ENCODE data around the gene ZBTB24. TPM values are rescaled to one million over a fixed set of nuclear protein-coding genes. Genes with fewer than 3 reads are reported as not detected.

ZBTB24 gene
- polyA plus RNA-seq, 2 of the 4 experiments (the other 2 are of a cell fraction) = 4.5 to 5.4 TPM

DNA sequence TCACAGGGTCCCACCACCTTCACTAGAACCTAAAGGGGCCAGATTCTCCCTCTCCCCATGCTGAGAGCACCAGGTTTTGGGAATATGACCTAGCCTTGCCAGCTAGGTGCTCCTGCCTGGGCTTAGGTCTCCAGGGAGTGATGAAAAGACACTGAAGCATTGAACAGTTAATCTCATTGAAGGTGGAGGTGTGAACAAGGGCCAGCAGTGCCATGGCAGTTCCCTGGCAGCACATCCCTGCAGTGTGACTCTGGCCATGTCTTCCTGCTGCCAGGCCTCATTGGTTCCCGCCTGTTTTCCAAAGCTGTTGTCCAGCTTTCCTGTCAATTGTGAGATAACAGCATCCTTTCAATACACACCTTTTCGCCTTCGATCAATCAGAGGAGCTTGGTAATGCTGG lies 53.5 kb downstream of the ZBTB24 start:
- no peak overlapping the region for H3K27ac ChIP-seq
- TF ChIP-seq MYC (IDR thresholded peaks at IDR 0.05; ENCODE audit: borderline replicate concordance, low read length) = no peak
- ChIA-PET CTCF (no interaction called here), POLR2A (interaction anchor here (0.8 kb wide), 1 partner anchor 11 kb away, joined by 4 read pairs; the partner anchor contains the start of genes PPIL6 and SMPD2)
- DNase-seq (ENCODE audit: low read depth in 1 of 2, low spot score in 1 of 2) (no peak), ATAC-seq (no peak), FAIRE-seq (no peak)
- no peaks in the 10 kb centered on the region for H3K9me3 ChIP-seq
- H3K4me3 ChIP-seq = no peak overlapping the region
- 97% methylated on average over 3 of the region's 3 CpGs for WGBS (ENCODE audit: missing lambda C conversion rate)
- no peaks in the 10 kb centered on the region for H3K4me1 ChIP-seq
- no peak overlapping the region for H3K4me2 ChIP-seq

DNA sequence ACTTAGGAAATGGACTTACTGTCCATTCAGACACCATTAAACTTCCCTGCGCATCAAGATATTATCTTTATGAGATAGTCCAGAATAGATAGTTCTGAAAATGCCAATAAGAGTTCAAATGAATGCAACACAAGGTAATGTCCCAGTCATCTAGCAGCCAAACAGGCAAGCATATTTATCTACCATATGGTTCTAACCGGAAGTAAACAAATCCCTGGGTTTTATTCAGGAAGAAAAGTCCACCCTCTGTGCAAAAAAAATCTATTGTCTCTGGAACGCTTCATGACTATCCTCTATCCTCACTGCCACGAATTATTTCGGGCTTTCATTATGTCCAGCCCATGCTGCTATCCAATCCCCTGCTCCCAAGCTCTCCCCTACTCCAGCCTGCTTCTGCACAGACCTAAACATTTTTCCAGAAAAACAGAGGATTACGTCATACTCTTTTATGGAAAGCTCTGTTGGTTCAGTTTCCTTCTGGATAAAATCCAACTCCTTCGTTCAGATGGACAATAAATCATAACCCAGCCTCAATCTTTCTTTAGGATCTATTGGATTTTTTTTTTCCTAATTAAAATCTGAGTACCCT lies 54.0 kb downstream of the ZBTB24 start:
- POLR2A ChIA-PET = interaction anchor here (0.8 kb wide), 1 partner anchor 12 kb away, joined by 4 read pairs; the partner anchor contains the start of genes PPIL6 and SMPD2
- Histone ChIP-seq H3K4me1 (no peaks in the 10 kb centered on the region), H3K4me2 (no peak overlapping the region), H3K9me3 (no peaks in the 10 kb centered on the region), H3K27ac (no peak overlapping the region), H3K4me3 (no peak overlapping the region)
- DNase-seq (ENCODE audit: low read depth in 1 of 2, low spot score in 1 of 2) = no peak
- TF ChIP-seq NPAS2 (CRISPR knock-in tag; IDR thresholded peaks at IDR 0.05; ENCODE audit: borderline replicate concordance) (no peak), JUN (IDR thresholded peaks at IDR 0.05) (no peak), HOXB5 (CRISPR knock-in tag; IDR thresholded peaks at IDR 0.05) (no peak), FOXS1 (CRISPR knock-in tag; IDR thresholded peaks at IDR 0.05) (no peak), ZNF302 (CRISPR knock-in tag; IDR thresholded peaks at IDR 0.05) (no peak), ZSCAN20 (CRISPR knock-in tag; IDR thresholded peaks at IDR 0.05) (no peak), RCOR1 (IDR thresholded peaks at IDR 0.05; ENCODE audit: low read depth, low read length) (no peak), EHF (CRISPR knock-in tag; IDR thresholded peaks at IDR 0.05) (no peak), TFCP2L1 (CRISPR knock-in tag; IDR thresholded peaks at IDR 0.05) (no peak), MAZ (IDR thresholded peaks at IDR 0.05; ENCODE audit: borderline replicate concordance, low read depth, low read length) (no peak), EHMT2 (IDR thresholded peaks at IDR 0.05; ENCODE audit: low read depth) (no peak), SREBF2 (IDR thresholded peaks at IDR 0.05) (no peak), HOXB13 (CRISPR knock-in tag; IDR thresholded peaks at IDR 0.05; ENCODE audit: low read depth) (no peak)
- TF ChIP-seq, protein P1, sequence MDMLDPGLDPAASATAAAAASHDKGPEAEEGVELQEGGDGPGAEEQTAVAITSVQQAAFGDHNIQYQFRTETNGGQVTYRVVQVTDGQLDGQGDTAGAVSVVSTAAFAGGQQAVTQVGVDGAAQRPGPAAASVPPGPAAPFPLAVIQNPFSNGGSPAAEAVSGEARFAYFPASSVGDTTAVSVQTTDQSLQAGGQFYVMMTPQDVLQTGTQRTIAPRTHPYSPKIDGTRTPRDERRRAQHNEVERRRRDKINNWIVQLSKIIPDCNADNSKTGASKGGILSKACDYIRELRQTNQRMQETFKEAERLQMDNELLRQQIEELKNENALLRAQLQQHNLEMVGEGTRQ (IDR thresholded peaks at IDR 0.05) = no peak
- TF ChIP-seq, protein P2, sequence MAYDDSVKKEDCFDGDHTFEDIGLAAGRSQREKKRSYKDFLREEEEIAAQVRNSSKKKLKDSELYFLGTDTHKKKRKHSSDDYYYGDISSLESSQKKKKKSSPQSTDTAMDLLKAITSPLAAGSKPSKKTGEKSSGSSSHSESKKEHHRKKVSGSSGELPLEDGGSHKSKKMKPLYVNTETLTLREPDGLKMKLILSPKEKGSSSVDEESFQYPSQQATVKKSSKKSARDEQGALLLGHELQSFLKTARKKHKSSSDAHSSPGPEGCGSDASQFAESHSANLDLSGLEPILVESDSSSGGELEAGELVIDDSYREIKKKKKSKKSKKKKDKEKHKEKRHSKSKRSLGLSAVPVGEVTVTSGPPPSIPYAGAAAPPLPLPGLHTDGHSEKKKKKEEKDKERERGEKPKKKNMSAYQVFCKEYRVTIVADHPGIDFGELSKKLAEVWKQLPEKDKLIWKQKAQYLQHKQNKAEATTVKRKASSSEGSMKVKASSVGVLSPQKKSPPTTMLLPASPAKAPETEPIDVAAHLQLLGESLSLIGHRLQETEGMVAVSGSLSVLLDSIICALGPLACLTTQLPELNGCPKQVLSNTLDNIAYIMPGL (CRISPR knock-in tag; IDR thresholded peaks at IDR 0.05; ENCODE audit: borderline replicate concordance) = no peak
- TF ChIP-seq, protein P3, sequence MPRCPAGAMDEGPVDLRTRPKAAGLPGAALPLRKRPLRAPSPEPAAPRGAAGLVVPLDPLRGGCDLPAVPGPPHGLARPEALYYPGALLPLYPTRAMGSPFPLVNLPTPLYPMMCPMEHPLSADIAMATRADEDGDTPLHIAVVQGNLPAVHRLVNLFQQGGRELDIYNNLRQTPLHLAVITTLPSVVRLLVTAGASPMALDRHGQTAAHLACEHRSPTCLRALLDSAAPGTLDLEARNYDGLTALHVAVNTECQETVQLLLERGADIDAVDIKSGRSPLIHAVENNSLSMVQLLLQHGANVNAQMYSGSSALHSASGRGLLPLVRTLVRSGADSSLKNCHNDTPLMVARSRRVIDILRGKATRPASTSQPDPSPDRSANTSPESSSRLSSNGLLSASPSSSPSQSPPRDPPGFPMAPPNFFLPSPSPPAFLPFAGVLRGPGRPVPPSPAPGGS (IDR thresholded peaks at IDR 0.05) = no peak
- 57% methylated on average over 7 of the region's 7 CpGs for WGBS (ENCODE audit: missing lambda C conversion rate)
- FAIRE-seq = no peak
- CTCF ChIA-PET = no interaction called here
- no peak for ATAC-seq

- no peak overlapping the region for H3K4me2 ChIP-seq
- CTCF ChIA-PET = interaction anchor here (0.5 kb wide), 1 partner anchor 44 kb away, joined by 3 read pairs; no protein-coding TSS in a partner anchor
- POLR2A ChIA-PET = no interaction called here
- TF ChIP-seq EHMT2 (IDR thresholded peaks at IDR 0.05; ENCODE audit: low read depth) (no peak), ZC3H11A (IDR thresholded peaks at IDR 0.05) (no peak), PHF8 (IDR thresholded peaks at IDR 0.05; ENCODE audit: borderline replicate concordance, low read depth) (no peak), GATA3 (IDR thresholded peaks at IDR 0.05; ENCODE audit: borderline replicate concordance) (no peak), CBX8 (IDR thresholded peaks at IDR 0.05) (no peak), TP53 (CRISPR knock-in tag; IDR thresholded peaks at IDR 0.05) (no peak), JUNB (IDR thresholded peaks at IDR 0.05) (no peak), RFX5 (IDR thresholded peaks at IDR 0.05) (no peak), REST (IDR thresholded peaks at IDR 0.05) (no peak)
- TF ChIP-seq, protein P4, sequence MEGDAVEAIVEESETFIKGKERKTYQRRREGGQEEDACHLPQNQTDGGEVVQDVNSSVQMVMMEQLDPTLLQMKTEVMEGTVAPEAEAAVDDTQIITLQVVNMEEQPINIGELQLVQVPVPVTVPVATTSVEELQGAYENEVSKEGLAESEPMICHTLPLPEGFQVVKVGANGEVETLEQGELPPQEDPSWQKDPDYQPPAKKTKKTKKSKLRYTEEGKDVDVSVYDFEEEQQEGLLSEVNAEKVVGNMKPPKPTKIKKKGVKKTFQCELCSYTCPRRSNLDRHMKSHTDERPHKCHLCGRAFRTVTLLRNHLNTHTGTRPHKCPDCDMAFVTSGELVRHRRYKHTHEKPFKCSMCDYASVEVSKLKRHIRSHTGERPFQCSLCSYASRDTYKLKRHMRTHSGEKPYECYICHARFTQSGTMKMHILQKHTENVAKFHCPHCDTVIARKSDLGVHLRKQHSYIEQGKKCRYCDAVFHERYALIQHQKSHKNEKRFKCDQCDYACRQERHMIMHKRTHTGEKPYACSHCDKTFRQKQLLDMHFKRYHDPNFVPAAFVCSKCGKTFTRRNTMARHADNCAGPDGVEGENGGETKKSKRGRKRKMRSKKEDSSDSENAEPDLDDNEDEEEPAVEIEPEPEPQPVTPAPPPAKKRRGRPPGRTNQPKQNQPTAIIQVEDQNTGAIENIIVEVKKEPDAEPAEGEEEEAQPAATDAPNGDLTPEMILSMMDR (IDR thresholded peaks at IDR 0.05) = no peak
Observed at GRCh38 chr6:109424946-109425345, 58.1 kb downstream of the ZBTB24 start.

More at GRCh38 chr6:109424946-109425345, 58.1 kb downstream of the ZBTB24 start:
- FAIRE-seq (no peak), DNase-seq (ENCODE audit: low read depth in 1 of 2, low spot score in 1 of 2) (no peak), ATAC-seq (no peak)
- Histone ChIP-seq H3K27ac (no peak overlapping the region), H3K4me1 (no peaks in the 10 kb centered on the region), H3K4me3 (no peak overlapping the region), H3K9me3 (no peaks in the 10 kb centered on the region)
- WGBS (ENCODE audit: missing lambda C conversion rate) = 81% methylated on average over 2 of the region's 2 CpGs

Measured in A549 (cell line).